Measurements from ENCODE around the gene MKLN1. TPM values are rescaled to one million over a fixed set of nuclear protein-coding genes. Genes with fewer than 3 reads are reported as not detected.
A peak's percentile ranks its signal among the peaks of the same experiment; 100 is the strongest.

The MKLN1 gene
- total and polyA plus RNA-seq, 2 of the 13 experiments (the other 11 are each of a cell fraction or from before 2014, with no cell fraction given), result 33.6 to 43.5 TPM

DNA sequence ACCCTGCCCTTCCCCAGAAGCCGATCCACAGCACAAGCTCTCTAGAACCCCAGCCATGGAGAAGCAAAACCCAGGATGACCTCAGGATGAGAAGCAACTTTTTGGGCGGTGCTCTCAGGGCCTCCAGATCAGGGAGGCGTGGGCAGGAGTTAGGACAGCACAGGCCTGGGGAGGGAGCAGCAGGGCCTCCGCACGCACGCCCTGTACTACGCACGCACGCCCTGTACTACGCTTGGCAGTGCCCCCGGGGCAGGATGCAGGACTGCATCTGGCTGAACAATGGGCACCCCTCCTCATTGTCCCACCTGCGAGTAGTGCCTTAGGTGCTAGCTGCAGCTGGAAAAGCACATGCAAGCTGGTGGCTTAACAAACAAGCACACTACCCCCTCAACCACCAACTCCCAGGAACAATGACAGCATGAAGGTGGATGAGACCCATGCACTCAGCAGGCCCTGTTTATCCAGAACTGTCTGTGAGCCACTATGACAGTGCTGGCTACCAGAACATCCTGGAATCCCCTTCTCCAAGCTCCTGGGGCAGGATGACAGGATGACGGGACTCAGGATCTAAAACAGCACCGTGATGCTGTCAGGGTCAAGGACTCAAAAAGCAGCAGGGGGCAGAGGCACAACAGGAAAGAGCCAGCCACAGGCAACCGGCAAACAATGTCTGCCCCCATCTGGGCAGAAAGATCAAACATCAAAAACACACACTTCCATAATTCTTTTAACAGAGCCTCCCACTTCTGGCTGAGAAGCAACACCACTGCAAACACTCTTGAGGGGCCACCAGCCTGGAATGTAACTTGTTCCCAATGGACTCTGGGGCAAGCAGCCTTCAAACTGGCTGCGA is 217.0 kb downstream of the MKLN1 start:
- Histone ChIP-seq H3K4me1 (ENCODE audit: insufficient read depth, low read length) (peaks cover 42% of the 10 kb centered on the region), H3K36me3 (replicated peaks in 1 of 2; ENCODE audit: control insufficient read depth in 1 of 2, insufficient read depth in 2 of 2, low read length in 2 of 2) (no peaks in the 10 kb centered on the region), H3K4me3 (replicated peaks in 1 of 3; ENCODE audit: insufficient read depth in 1 of 3, low read depth in 2 of 3, low read length in 3 of 3) (0 out of 6 replicates have a peak overlapping the region, but pooled peaks of 1 of the 3 experiments have one; percentile 0), H3K4me2 (ENCODE audit: low read depth, low read length) (peak overlapping the region; percentile 58), H2AFZ (ENCODE audit: low read length) (peak overlapping the region; percentile 15), H3K27me3 (ENCODE audit: control insufficient read depth in 1 of 2, insufficient read depth in 2 of 2, low read length in 2 of 2) (peaks cover 0 to 8% of the 10 kb centered on the region in 2 experiments; a peak in 2 of 5 replicates), H4K20me1 (ENCODE audit: insufficient read depth, low read length) (no peaks in the 10 kb centered on the region), H3K9ac (ENCODE audit: insufficient read depth, low read depth, low read length) (no peak overlapping the region), H3K9me3 (ENCODE audit: low read length) (no peaks in the 10 kb centered on the region), H3K79me2 (ENCODE audit: insufficient read depth, low read length) (no peaks in the 10 kb centered on the region), H3K27ac (ENCODE audit: extremely low read length, insufficient read depth, low read length) (no peak overlapping the region)
- WGBS (ENCODE audit: low lambda C conversion rate), result 51% methylated on average over 13 of the region's 16 CpGs
- FAIRE-seq, result peak; percentile 70
- no TSS peak for BruUV-seq (replicated peaks)
- CTCF ChIA-PET (ENCODE audit: low intra/inter-chr PET ratio, low total read pairs), result no interaction called here
- peak; percentile 73 for ATAC-seq
- in situ Hi-C loops (cut with HindIII; ENCODE audit: extremely low pct_ligation_motif_present, low pct_unique_long_range_greater_than_20kb) (loop anchor here (5.0 kb wide), 1 partner anchor 113 kb away; no protein-coding TSS in a partner anchor), intact Hi-C loops (cut with micrococcal nuclease; ENCODE audit: unreplicated experiment) (loop anchor here (1.0 kb wide), 1 partner anchor 110 kb away; no protein-coding TSS in a partner anchor)
- peak; percentile 73 for DNase-seq (ENCODE audit: low spot score)
- POLR2A ChIA-PET, result no interaction called here
- TF ChIP-seq RXRB (CRISPR knock-in tag; IDR thresholded peaks at IDR 0.05; ENCODE audit: borderline replicate concordance) (peak; percentile 37; the same call in 1 of the 2 replicates), DPF2 (CRISPR knock-in tag; IDR thresholded peaks at IDR 0.05; ENCODE audit: borderline replicate concordance, low read depth) (no peak), ERF (CRISPR knock-in tag; IDR thresholded peaks at IDR 0.05) (0 out of 2 replicates have a peak, but pooled peaks have one; percentile 37), GATAD1 (CRISPR knock-in tag; IDR thresholded peaks at IDR 0.05) (0 out of 2 replicates have a peak, but pooled peaks have one; percentile 15), NCOA2 (CRISPR knock-in tag; IDR thresholded peaks at IDR 0.05) (peak; percentile 28; the same call in 1 of the 2 replicates), RCOR2 (CRISPR knock-in tag; IDR thresholded peaks at IDR 0.05) (0 out of 2 replicates have a peak, but pooled peaks have one; percentile 20), SOX5 (CRISPR knock-in tag; IDR thresholded peaks at IDR 0.05; ENCODE audit: borderline replicate concordance) (peak; percentile 55; the same call in 1 of the 2 replicates), ZNF792 (CRISPR knock-in tag; IDR thresholded peaks at IDR 0.05) (0 out of 2 replicates have a peak, but pooled peaks have one; percentile 57), TEAD3 (CRISPR knock-in tag; optimal IDR thresholded peaks at IDR 0.05; ENCODE audit: borderline replicate concordance) (peak; percentile 44), ZNF230 (CRISPR knock-in tag; IDR thresholded peaks at IDR 0.05) (no peak), SMC3 (IDR thresholded peaks at IDR 0.05; ENCODE audit: low read length) (peak; percentile 18; the same call in 1 of the 2 replicates), PPARG (CRISPR knock-in tag; conservative IDR thresholded peaks at IDR 0.05) (0 out of 2 replicates have a peak, but pooled peaks have one; percentile 32), NFE2L2 (IDR thresholded peaks at IDR 0.05; ENCODE audit: low read length) (no peak)
- TF ChIP-seq, protein P1, sequence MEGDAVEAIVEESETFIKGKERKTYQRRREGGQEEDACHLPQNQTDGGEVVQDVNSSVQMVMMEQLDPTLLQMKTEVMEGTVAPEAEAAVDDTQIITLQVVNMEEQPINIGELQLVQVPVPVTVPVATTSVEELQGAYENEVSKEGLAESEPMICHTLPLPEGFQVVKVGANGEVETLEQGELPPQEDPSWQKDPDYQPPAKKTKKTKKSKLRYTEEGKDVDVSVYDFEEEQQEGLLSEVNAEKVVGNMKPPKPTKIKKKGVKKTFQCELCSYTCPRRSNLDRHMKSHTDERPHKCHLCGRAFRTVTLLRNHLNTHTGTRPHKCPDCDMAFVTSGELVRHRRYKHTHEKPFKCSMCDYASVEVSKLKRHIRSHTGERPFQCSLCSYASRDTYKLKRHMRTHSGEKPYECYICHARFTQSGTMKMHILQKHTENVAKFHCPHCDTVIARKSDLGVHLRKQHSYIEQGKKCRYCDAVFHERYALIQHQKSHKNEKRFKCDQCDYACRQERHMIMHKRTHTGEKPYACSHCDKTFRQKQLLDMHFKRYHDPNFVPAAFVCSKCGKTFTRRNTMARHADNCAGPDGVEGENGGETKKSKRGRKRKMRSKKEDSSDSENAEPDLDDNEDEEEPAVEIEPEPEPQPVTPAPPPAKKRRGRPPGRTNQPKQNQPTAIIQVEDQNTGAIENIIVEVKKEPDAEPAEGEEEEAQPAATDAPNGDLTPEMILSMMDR (CRISPR knock-in tag; IDR thresholded peaks at IDR 0.05), result peak; percentile 70
- TF ChIP-seq, protein P2, sequence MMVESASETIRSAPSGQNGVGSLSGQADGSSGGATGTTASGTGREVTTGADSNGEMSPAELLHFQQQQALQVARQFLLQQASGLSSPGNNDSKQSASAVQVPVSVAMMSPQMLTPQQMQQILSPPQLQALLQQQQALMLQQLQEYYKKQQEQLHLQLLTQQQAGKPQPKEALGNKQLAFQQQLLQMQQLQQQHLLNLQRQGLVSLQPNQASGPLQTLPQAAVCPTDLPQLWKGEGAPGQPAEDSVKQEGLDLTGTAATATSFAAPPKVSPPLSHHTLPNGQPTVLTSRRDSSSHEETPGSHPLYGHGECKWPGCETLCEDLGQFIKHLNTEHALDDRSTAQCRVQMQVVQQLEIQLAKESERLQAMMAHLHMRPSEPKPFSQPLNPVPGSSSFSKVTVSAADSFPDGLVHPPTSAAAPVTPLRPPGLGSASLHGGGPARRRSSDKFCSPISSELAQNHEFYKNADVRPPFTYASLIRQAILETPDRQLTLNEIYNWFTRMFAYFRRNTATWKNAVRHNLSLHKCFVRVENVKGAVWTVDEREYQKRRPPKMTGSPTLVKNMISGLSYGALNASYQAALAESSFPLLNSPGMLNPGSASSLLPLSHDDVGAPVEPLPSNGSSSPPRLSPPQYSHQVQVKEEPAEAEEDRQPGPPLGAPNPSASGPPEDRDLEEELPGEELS (CRISPR knock-in tag; IDR thresholded peaks at IDR 0.05), result 0 out of 2 replicates have a peak, but pooled peaks have one; percentile 21
- TF ChIP-seq, protein P3, sequence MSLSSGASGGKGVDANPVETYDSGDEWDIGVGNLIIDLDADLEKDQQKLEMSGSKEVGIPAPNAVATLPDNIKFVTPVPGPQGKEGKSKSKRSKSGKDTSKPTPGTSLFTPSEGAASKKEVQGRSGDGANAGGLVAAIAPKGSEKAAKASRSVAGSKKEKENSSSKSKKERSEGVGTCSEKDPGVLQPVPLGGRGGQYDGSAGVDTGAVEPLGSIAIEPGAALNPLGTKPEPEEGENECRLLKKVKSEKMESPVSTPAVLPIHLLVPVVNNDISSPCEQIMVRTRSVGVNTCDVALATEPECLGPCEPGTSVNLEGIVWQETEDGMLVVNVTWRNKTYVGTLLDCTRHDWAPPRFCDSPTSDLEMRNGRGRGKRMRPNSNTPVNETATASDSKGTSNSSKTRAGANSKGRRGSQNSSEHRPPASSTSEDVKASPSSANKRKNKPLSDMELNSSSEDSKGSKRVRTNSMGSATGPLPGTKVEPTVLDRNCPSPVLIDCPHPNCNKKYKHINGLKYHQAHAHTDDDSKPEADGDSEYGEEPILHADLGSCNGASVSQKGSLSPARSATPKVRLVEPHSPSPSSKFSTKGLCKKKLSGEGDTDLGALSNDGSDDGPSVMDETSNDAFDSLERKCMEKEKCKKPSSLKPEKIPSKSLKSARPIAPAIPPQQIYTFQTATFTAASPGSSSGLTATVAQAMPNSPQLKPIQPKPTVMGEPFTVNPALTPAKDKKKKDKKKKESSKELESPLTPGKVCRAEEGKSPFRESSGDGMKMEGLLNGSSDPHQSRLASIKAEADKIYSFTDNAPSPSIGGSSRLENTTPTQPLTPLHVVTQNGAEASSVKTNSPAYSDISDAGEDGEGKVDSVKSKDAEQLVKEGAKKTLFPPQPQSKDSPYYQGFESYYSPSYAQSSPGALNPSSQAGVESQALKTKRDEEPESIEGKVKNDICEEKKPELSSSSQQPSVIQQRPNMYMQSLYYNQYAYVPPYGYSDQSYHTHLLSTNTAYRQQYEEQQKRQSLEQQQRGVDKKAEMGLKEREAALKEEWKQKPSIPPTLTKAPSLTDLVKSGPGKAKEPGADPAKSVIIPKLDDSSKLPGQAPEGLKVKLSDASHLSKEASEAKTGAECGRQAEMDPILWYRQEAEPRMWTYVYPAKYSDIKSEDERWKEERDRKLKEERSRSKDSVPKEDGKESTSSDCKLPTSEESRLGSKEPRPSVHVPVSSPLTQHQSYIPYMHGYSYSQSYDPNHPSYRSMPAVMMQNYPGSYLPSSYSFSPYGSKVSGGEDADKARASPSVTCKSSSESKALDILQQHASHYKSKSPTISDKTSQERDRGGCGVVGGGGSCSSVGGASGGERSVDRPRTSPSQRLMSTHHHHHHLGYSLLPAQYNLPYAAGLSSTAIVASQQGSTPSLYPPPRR (CRISPR knock-in tag; IDR thresholded peaks at IDR 0.05; ENCODE audit: borderline replicate concordance), result no peak

Data from HepG2 (cell line).